ENCODE measurements around the gene MRFAP1. TPM values are rescaled to one million over a fixed set of nuclear protein-coding genes. Genes with fewer than 3 reads are reported as not detected.

Gene MRFAP1
- total RNA-seq, 1 experiment from 2014 or later, result 212 TPM

- ChIA-PET POLR2A (no interaction called here), CTCF (no interaction called here)
- H3K9me3 ChIP-seq (ENCODE audit: control insufficient read depth, insufficient read depth, low read depth, low read length), result no peaks in the 10 kb centered on the region
- H3K27me3 ChIP-seq (ENCODE audit: control insufficient read depth, insufficient read depth, low read length), result no peaks in the 10 kb centered on the region
- intact Hi-C loops (cut with micrococcal nuclease; ENCODE audit: unreplicated experiment), result no loop called here
- no peak overlapping the region for H3K27ac ChIP-seq (ENCODE audit: low read length)
- TF ChIP-seq REST (IDR thresholded peaks at IDR 0.05; ENCODE audit: insufficient read depth in 1 of 2, low read depth in 2 of 2, low read length in 1 of 2) (no peak), CTCF (IDR thresholded peaks at IDR 0.05) (no peak), SIN3A (IDR thresholded peaks at IDR 0.05; ENCODE audit: borderline replicate concordance, insufficient read depth, low read depth, low read length) (no peak)
- in situ Hi-C loops (cut with HindIII; ENCODE audit: low pct_unique_long_range_greater_than_20kb, low sequenced_read_pairs), result no loop called here
- BruUV-seq (replicated peaks), result no TSS peak
- DNase-seq (ENCODE audit: low read depth, low spot score), result no peak
- no peak for ATAC-seq
- no peak overlapping the region for H3K4me3 ChIP-seq (ENCODE audit: low read depth in 2 of 2, low read length in 2 of 2)
- H3K36me3 ChIP-seq (ENCODE audit: control insufficient read depth, insufficient read depth, low read length), result no peaks in the 10 kb centered on the region
- no peaks in the 10 kb centered on the region for H3K4me1 ChIP-seq (ENCODE audit: control insufficient read depth, insufficient read depth, low read length)
Measured at GRCh38 chr4:6614701-6615230, 25.7 kb upstream of the MRFAP1 start.

- no peaks in the 10 kb centered on the region for H3K36me3 ChIP-seq (ENCODE audit: control insufficient read depth, insufficient read depth, low read length)
- in situ Hi-C loops (cut with HindIII; ENCODE audit: low pct_unique_long_range_greater_than_20kb, low sequenced_read_pairs) (no loop called here), intact Hi-C loops (cut with micrococcal nuclease; ENCODE audit: unreplicated experiment) (no loop called here)
- H3K9me3 ChIP-seq (ENCODE audit: control insufficient read depth, insufficient read depth, low read depth, low read length), result no peaks in the 10 kb centered on the region
- TF ChIP-seq TCF7L2 (IDR thresholded peaks at IDR 0.05; ENCODE audit: low read depth, low read length) (no peak), POLR2AphosphoS5 (IDR thresholded peaks at IDR 0.05; ENCODE audit: low read depth, low read length) (no peak), REST (IDR thresholded peaks at IDR 0.05; ENCODE audit: insufficient read depth in 1 of 2, low read depth in 2 of 2, low read length in 1 of 2) (no peak), CTCF (IDR thresholded peaks at IDR 0.05) (no peak), SIN3A (IDR thresholded peaks at IDR 0.05; ENCODE audit: borderline replicate concordance, insufficient read depth, low read depth, low read length) (no peak)
- ATAC-seq (no peak), DNase-seq (ENCODE audit: low read depth, low spot score) (no peak)
- POLR2A ChIA-PET, result no interaction called here
- no peak overlapping the region for H3K27ac ChIP-seq (ENCODE audit: low read length)
- no TSS peak for BruUV-seq (replicated peaks)
- no peaks in the 10 kb centered on the region for H3K27me3 ChIP-seq (ENCODE audit: control insufficient read depth, insufficient read depth, low read length)
- CTCF ChIA-PET, result interaction anchor here (0.7 kb wide), 1 partner anchor 86 kb away, joined by 3 read pairs; no protein-coding TSS in a partner anchor
- H3K4me1 ChIP-seq (ENCODE audit: control insufficient read depth, insufficient read depth, low read length), result no peaks in the 10 kb centered on the region
- H3K4me3 ChIP-seq (ENCODE audit: low read depth in 2 of 2, low read length in 2 of 2), result no peak overlapping the region
Measured at GRCh38 chr4:6616087-6616995, 24.1 kb upstream of the MRFAP1 start.
